HepG2 (cell line): ENCODE data around the gene AXIN2. TPM values are rescaled to one million over a fixed set of nuclear protein-coding genes. Genes with fewer than 3 reads are reported as not detected.

Source experiments
- MAX ChIP-seq: IDR thresholded peaks from 2 replicates; pipeline ENCODE4 v1.6.1; 2012; ENCODE audit warnings: inconsistent platforms
- NRL ChIP-seq: sonication (generic); formaldehyde crosslinking; IDR thresholded peaks from 2 replicates; pipeline ENCODE4 v1.5.0; 2020; ENCODE audit warnings: missing genetic modification reagents, mild to moderate bottlenecking, moderate library complexity, borderline replicate concordance
- POLR2A ChIP-seq, 2 experiments: IDR thresholded peaks; 2 replicates each; pipeline ENCODE4 v1.6.1; 2011; ENCODE audit warnings: low read depth in 2 of 2, low read length in 2 of 2, mild to moderate bottlenecking in 1 of 2, moderate library complexity in 1 of 2; ENCODE audit not compliant: insufficient read depth in 1 of 2
- PRDM15 ChIP-seq: sonication (generic); formaldehyde crosslinking; IDR thresholded peaks from 2 replicates; pipeline ENCODE4 v1.4.0; 2020; ENCODE audit warnings: missing genetic modification reagents
- RBM39 ChIP-seq: fragments of 200-400 bp; formaldehyde crosslinking; IDR thresholded peaks from one replicate; pipeline ENCODE4 v1.6.1; 2018; ENCODE audit warnings: antibody characterized with exemption, mild to moderate bottlenecking, low read depth, low read length; ENCODE audit not compliant: poor library complexity, severe bottlenecking
- ZNF687 ChIP-seq: sonication (generic); formaldehyde crosslinking; IDR thresholded peaks from 2 replicates; pipeline ENCODE4 v1.5.1; 2020; ENCODE audit warnings: mild to moderate bottlenecking, missing genetic modification reagents, moderate library complexity
- polyA plus RNA-seq, 8 experiments: library from polyadenylated mRNA; depleted of rRNA in 3 of 8; stranded (reverse) in 7 of 8; unstranded in 1 of 8; fragments of >200 nt; fragmentation: Illumina TruSeq in 4 of 8; extraction: Trizol in 4 of 8; gene quantifications; 2 replicates each; pipeline versions ENCODE4 v1.2.1 to v1.2.3, GENCODE V29; 2011 to 2016; ENCODE audit warnings: low read depth in 4 of 8, missing spikeins in 1 of 8, mixed read lengths in 1 of 8; ENCODE audit not compliant: insufficient read depth in 1 of 8
- total RNA-seq, 5 experiments: library from RNA; depleted of rRNA; stranded (reverse); fragments of >200 nt; fragmentation: Illumina TruSeq; extraction: Trizol; gene quantifications; 2 replicates each; pipeline ENCODE4 v1.2.3, GENCODE V29; 2016; ENCODE audit warnings: low read depth in 1 of 5
- TF ChIP-seq, protein P1 (sequence below): sonication (generic); formaldehyde crosslinking; IDR thresholded peaks from 2 replicates; pipeline ENCODE4 v1.5.0; 2020; ENCODE audit warnings: missing genetic modification reagents, mild to moderate bottlenecking, borderline replicate concordance
- TF ChIP-seq, protein P2 (sequence below): sonication (generic); formaldehyde crosslinking; IDR thresholded peaks from 2 replicates; pipeline ENCODE4 v1.8.1; 2022; ENCODE audit warnings: low read depth, mild to moderate bottlenecking, missing genetic modification reagents

The AXIN2 gene
- total and polyA plus RNA-seq, 2 of the 13 experiments (the other 11 are each of a cell fraction or from before 2014, with no cell fraction given) = 58.6 to 63.4 TPM

DNA sequence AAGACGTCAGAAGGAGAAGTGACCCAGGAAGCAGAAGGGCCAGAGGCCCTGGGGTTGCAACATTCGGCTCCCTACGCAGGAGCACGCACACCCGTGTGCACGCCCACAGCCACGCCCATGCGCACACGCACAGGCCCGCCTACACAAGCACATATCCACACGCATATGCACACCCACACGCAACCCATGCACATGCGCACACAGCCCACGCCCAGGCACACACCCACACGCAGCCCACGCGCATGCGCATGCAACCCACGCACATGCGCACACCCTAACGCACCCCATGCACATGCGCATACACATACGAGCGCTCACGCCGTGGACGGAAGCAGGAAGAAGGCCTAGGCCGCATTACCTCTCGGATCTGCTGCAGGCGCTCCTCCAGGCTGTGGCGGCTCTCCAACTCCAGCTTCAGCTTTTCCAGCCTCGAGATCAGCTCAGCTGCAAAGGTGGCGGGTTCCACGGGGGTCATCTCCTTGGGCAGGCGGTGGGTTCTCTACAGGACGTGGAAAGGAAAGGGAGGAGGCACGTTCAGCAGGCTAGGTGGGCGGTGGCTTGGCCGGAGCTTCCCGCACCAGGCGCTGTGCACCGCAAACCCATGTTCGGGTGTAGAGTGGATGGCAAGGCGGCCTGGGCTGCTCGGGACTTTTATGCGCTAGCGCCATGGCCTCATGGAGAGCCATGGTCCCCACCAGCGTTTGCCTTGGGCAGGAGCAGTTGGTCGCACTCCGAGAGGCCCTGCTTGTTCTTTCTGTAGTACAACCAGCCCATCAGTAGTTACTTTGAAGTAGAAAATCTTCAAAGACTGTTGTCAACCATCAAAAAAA lies 23.4 kb downstream of the AXIN2 start (continued):
- TF ChIP-seq NRL (CRISPR knock-in tag) (no peak), POLR2A (IDR thresholded peaks at IDR 0.05; ENCODE audit: insufficient read depth in 1 of 2, low read depth in 2 of 2, low read length in 2 of 2) (peak in 1 of 2 experiments; percentile 45; a peak in 2 of 4 replicates), PRDM15 (CRISPR knock-in tag) (no peak), MAX (0 out of 2 replicates have a peak, but pooled peaks have one; percentile 17), RBM39 (peak; percentile 50), ZNF687 (CRISPR knock-in tag) (peak; percentile 25)
- TF ChIP-seq, protein P1, sequence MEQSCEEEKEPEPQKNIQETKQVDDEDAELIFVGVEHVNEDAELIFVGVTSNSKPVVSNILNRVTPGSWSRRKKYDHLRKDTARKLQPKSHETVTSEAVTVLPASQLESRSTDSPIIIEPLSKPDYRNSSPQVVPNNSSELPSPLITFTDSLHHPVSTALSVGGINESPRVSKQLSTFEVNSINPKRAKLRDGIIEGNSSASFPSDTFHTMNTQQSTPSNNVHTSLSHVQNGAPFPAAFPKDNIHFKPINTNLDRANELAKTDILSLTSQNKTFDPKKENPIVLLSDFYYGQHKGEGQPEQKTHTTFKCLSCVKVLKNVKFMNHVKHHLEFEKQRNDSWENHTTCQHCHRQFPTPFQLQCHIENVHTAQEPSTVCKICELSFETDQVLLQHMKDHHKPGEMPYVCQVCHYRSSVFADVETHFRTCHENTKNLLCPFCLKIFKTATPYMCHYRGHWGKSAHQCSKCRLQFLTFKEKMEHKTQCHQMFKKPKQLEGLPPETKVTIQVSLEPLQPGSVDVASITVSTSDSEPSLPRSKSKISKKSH (CRISPR knock-in tag) = peak; percentile 38; the same call in 1 of the 2 replicates
- TF ChIP-seq, protein P2, sequence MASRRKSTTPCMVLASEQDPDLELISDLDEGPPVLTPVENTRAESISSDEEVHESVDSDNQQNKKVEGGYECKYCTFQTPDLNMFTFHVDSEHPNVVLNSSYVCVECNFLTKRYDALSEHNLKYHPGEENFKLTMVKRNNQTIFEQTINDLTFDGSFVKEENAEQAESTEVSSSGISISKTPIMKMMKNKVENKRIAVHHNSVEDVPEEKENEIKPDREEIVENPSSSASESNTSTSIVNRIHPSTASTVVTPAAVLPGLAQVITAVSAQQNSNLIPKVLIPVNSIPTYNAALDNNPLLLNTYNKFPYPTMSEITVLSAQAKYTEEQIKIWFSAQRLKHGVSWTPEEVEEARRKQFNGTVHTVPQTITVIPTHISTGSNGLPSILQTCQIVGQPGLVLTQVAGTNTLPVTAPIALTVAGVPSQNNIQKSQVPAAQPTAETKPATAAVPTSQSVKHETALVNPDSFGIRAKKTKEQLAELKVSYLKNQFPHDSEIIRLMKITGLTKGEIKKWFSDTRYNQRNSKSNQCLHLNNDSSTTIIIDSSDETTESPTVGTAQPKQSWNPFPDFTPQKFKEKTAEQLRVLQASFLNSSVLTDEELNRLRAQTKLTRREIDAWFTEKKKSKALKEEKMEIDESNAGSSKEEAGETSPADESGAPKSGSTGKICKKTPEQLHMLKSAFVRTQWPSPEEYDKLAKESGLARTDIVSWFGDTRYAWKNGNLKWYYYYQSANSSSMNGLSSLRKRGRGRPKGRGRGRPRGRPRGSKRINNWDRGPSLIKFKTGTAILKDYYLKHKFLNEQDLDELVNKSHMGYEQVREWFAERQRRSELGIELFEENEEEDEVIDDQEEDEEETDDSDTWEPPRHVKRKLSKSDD (CRISPR knock-in tag) = peak; percentile 60; the same call in 1 of the 2 replicates
